ENCODE measurements around the gene VSIG2. TPM values are rescaled to one million over a fixed set of nuclear protein-coding genes. Genes with fewer than 3 reads are reported as not detected.

The VSIG2 gene
- total RNA-seq, 4 donors from 2014 or later, result not detected

DNA sequence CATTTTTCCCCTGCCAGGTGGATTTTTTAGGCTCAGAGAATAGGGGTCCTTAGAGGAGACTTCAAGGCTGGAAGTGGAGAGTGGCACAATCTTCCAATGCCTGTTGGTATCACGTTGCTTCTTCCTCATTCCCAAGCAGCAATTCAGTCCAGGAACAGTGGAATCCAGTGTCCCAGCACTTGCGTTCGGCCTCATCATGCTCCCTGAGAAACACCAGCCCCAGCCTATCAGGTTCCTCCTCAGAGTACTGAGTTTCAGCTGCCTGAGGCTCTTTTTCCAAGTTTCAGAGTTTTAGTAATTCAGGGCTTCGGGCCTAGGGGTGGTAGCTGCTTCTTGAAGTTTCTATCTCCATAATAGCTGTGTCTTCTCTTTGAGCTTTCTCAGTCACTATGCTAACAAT lies 44.2 kb downstream of the VSIG2 start:
- DNase-seq, result no peak
- H3K9me3 ChIP-seq, result peaks cover 0 to 3% (median 0%) of the 10 kb centered on the region in 4 donors
- H3K4me1 ChIP-seq, result no peaks in the 10 kb centered on the region
- H3K27ac ChIP-seq, result no peak overlapping the region
- no peak overlapping the region for H3K4me3 ChIP-seq
- TF ChIP-seq POLR2A (IDR thresholded peaks at IDR 0.05), result no peak
- no peaks in the 10 kb centered on the region for H3K27me3 ChIP-seq
- no peaks in the 10 kb centered on the region for H3K36me3 ChIP-seq

DNA sequence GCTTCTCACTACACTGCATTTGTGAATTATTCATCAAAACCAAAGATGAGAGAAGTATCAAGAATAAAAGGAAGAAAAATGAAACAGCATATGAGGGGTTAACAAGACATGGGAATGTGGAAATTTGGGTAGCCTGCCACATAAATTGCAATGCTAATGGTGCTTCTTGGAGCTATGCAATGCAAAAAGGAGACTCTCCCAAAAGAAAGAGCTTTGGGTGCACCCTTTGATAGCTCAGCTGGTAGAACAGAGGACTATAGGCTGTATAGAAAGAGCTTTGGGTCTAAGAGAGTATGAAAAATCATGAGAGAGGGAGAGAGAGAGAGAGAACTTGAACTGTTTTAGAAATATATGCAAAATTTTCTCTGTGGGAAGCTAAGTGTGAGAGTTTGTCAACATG lies 52.0 kb downstream of the VSIG2 start:
- H3K36me3 ChIP-seq, result no peaks in the 10 kb centered on the region
- H3K27me3 ChIP-seq, result no peaks in the 10 kb centered on the region
- H3K9me3 ChIP-seq, result no peaks in the 10 kb centered on the region
- no peak overlapping the region for H3K27ac ChIP-seq
- H3K4me3 ChIP-seq, result no peak overlapping the region
- no peaks in the 10 kb centered on the region for H3K4me1 ChIP-seq
- DNase-seq, result no peak
- TF ChIP-seq, protein P1, sequence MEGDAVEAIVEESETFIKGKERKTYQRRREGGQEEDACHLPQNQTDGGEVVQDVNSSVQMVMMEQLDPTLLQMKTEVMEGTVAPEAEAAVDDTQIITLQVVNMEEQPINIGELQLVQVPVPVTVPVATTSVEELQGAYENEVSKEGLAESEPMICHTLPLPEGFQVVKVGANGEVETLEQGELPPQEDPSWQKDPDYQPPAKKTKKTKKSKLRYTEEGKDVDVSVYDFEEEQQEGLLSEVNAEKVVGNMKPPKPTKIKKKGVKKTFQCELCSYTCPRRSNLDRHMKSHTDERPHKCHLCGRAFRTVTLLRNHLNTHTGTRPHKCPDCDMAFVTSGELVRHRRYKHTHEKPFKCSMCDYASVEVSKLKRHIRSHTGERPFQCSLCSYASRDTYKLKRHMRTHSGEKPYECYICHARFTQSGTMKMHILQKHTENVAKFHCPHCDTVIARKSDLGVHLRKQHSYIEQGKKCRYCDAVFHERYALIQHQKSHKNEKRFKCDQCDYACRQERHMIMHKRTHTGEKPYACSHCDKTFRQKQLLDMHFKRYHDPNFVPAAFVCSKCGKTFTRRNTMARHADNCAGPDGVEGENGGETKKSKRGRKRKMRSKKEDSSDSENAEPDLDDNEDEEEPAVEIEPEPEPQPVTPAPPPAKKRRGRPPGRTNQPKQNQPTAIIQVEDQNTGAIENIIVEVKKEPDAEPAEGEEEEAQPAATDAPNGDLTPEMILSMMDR (IDR thresholded peaks at IDR 0.05), result no peak
- no peak for TF ChIP-seq POLR2A (IDR thresholded peaks at IDR 0.05)

DNA sequence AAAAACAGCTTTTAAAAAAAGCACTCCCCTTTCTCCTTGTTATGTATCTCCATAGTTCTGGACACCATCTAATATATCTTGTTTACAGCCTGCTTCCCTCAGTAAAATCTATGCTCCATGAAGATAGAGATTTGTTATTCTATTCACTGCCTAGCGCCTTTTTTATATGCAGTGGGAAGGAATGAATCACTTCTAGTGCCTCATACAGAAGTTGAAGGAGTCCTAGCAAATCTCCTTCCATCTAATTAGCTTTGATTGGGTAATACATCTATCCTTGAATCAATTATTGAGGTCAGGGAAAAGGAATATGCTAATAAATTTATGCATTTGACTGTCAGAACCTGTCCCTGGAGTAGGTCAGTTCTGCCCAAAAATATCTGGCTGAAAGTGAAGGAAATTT lies 52.5 kb downstream of the VSIG2 start:
- H3K9me3 ChIP-seq, result no peaks in the 10 kb centered on the region
- H3K36me3 ChIP-seq, result no peaks in the 10 kb centered on the region
- H3K27ac ChIP-seq, result no peak overlapping the region
- H3K27me3 ChIP-seq, result no peaks in the 10 kb centered on the region
- no peak for DNase-seq
- H3K4me1 ChIP-seq, result no peaks in the 10 kb centered on the region
- TF ChIP-seq, protein P1 (IDR thresholded peaks at IDR 0.05), result no peak
- TF ChIP-seq POLR2A (IDR thresholded peaks at IDR 0.05), result no peak
- no peak overlapping the region for H3K4me3 ChIP-seq

Other genes starting within 250 kb of the VSIG2 start
- not detected for gene OR8B12, start 208.6 kb downstream of the VSIG2 start, total RNA-seq
- gene OR8A1, start 182.3 kb downstream of the VSIG2 start, total RNA-seq, result not detected
- gene PANX3, start 140.8 kb downstream of the VSIG2 start, total RNA-seq, result not detected
- 10 to 100 TPM; 35.9 to 79.2 (median 55.7) TPM for gene TBRG1, start 129.4 kb downstream of the VSIG2 start, total RNA-seq
- 10 to 100 TPM in 3 of 4 donors, 1 to 10 TPM in 1; 9.9 to 88.8 (median 50.8) TPM for gene SIAE, start 78.5 kb downstream of the VSIG2 start, total RNA-seq
- gene SPA17, start 78.4 kb downstream of the VSIG2 start, total RNA-seq, result 1 to 10 TPM in 2 of 4 donors, under 1 TPM in 1, not detected in 1; 0.88 to 3.6 (median 1.1) TPM
- 10 to 100 TPM in 1 of 4 donors, under 1 TPM in 1, not detected in 2; 0.67 to 10.7 TPM for gene NRGN, start 12.3 kb downstream of the VSIG2 start, total RNA-seq
- 10 to 100 TPM in 1 of 4 donors, 1 to 10 TPM in 3; 1.2 to 11.1 (median 6.6) TPM for gene ESAM, start 10.0 kb upstream of the VSIG2 start, total RNA-seq
- 10 to 100 TPM; 16.5 to 33.8 (median 17.3) TPM for gene MSANTD2, start 48.2 kb upstream of the VSIG2 start, total RNA-seq
- 10 to 100 TPM in 2 of 4 donors, 1 to 10 TPM in 2; 3.6 to 49.5 (median 16.1) TPM for gene ROBO3, start 113.2 kb upstream of the VSIG2 start, total RNA-seq
- gene ROBO4, start 145.6 kb upstream of the VSIG2 start, total RNA-seq, result 10 to 100 TPM in 1 of 4 donors, 1 to 10 TPM in 3; 3.7 to 20.6 (median 5.4) TPM
- not detected for gene HEPN1, start 167.0 kb upstream of the VSIG2 start, total RNA-seq
- gene HEPACAM, start 183.8 kb upstream of the VSIG2 start, total RNA-seq, result 1 to 10 TPM in 1 of 4 donors, under 1 TPM in 1, not detected in 2; 0.67 to 1.7 TPM
- 1 to 10 TPM in 2 of 4 donors, under 1 TPM in 2; 0.35 to 7.4 (median 1.8) TPM for gene CCDC15, start 201.9 kb upstream of the VSIG2 start, total RNA-seq